GM19025 (cell line): Measurements from ENCODE around the gene MXRA8.
"Not testable (repeated sequence)": the region's sequence is repeated elsewhere in the genome, so short reads cannot be mapped to it uniquely, and the experiment has no call there.

Experiments
- ATAC-seq: cut with Tn5 transposase; IDR thresholded peaks from one replicate; pipeline ENCODE4 v1.9.1; 2021; ENCODE audit warnings: mild to moderate bottlenecking, low read depth, moderate library complexity; ENCODE audit not compliant: unreplicated experiment

Gene MXRA8

GRCh38 chr1:1324524-1325287, 33.6 kb downstream of the MXRA8 start, which contains the start of the genes CPTP and INTS11:
Gene CPTP (plus strand): TSS chr1:1324802. CDS start chr1:1326911, 2,109 bp downstream.
Gene INTS11 (minus strand): TSS chr1:1324660. CDS start chr1:1324608, 52 bp downstream.
- peak; percentile 70 for ATAC-seq

GRCh38 chr1:1324084-1324523, 34.3 kb downstream of the MXRA8 start:
- peak; percentile 27 for ATAC-seq

- no peak for ATAC-seq
These were observed 35.4 kb downstream of the MXRA8 start for GRCh38 chr1:1322952-1323351.

- no peak for ATAC-seq
These were observed 35.9 kb downstream of the MXRA8 start for GRCh38 chr1:1322418-1322817.

GRCh38 chr1:1321477-1321876, 36.9 kb downstream of the MXRA8 start:
- no peak for ATAC-seq

- ATAC-seq = no peak
These were observed 37.5 kb downstream of the MXRA8 start for GRCh38 chr1:1320666-1321448.

GRCh38 chr1:1319646-1319941, 38.8 kb downstream of the MXRA8 start:
- no peak for ATAC-seq

GRCh38 chr1:1318777-1319645, 39.3 kb downstream of the MXRA8 start:
- no peak for ATAC-seq

GRCh38 chr1:1318131-1318652, 40.2 kb downstream of the MXRA8 start:
- no peak for ATAC-seq

GRCh38 chr1:1317420-1317819, 40.9 kb downstream of the MXRA8 start:
- no peak for ATAC-seq

- ATAC-seq = not testable (repeated sequence)
These were observed 42.2 kb downstream of the MXRA8 start for GRCh38 chr1:1316199-1316598.

- no peak for ATAC-seq
These were observed 42.9 kb downstream of the MXRA8 start for GRCh38 chr1:1315435-1315954.

- no peak for ATAC-seq
These were observed 43.5 kb downstream of the MXRA8 start for GRCh38 chr1:1314678-1315335.

- no peak for ATAC-seq
These were observed 44.1 kb downstream of the MXRA8 start for GRCh38 chr1:1314237-1314586.

GRCh38 chr1:1313500-1314236, 44.7 kb downstream of the MXRA8 start:
- ATAC-seq = no peak

- no peak for ATAC-seq
These were observed 45.7 kb downstream of the MXRA8 start for GRCh38 chr1:1312450-1313314.

- no peak for ATAC-seq
These were observed 46.9 kb downstream of the MXRA8 start for GRCh38 chr1:1311107-1312104.
